Activated CD4-positive, alpha-beta T cell treated with anti-CD3 and anti-CD28 coated beads for 48 hours (primary cell): ENCODE results near the gene FRMD1.

Experiments used
- DNase-seq: peaks from one replicate; pipeline ENCODE4 v3.0.0-alpha.2; 2020

Gene FRMD1

DNA sequence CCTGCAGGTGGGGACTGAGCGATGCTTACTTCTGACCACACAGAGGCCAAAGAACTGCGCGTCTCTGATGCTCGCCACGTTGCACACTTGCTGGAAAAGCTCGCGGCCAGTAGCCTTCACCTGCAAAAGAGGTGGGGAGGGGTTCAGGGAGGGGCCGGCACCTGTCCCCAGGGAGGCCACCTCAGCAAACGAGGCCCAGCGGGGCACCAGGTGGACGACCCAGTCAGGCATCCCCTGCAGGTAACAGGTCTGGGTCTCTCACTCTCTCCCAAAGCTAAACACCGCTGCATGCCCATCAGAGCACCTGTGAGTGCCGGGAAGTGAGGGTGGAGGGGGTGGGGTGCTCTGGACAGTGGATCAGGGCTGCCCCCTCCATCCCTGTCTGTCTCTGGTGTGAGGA is 3.8 kb downstream of the FRMD1 start:
- DNase-seq: no peak

DNA sequence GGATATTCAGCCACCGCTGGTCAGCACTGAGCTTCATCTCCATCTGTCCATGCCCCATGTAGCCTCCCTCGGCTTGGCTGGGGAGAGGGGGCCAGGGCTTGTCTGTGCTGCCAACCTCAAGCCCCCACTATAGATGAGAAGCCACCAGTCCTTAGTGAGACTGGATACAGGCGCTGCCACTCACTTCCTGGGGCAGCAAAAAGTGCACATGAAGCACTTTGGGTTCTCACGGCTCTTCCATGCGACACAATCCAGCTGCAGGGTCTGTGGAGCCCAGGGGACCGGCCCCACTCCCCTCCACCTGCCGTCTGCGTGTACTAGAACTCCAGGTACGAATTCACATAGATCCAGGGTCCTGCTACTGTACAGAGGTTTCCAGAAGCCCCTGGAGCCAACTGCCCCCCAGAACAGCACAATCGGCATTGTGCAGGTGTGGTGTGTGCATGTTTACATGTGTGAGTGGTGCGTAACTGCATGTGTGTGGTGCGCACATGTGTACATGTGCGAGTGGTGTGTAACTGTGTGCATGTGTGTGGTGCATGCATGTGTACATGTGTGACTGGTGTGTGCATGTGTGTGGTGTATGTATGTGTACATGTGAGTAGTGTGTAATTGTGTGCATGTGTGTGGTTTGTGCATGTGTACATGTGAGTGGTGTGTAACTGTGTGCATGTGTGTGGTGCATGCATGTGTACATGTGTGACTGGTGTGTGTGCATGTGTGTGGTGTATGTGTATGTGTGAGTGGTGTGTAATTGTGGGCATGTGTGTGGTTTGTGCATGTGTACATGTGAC is 4.9 kb downstream of the FRMD1 start:
- no peak for DNase-seq

DNA sequence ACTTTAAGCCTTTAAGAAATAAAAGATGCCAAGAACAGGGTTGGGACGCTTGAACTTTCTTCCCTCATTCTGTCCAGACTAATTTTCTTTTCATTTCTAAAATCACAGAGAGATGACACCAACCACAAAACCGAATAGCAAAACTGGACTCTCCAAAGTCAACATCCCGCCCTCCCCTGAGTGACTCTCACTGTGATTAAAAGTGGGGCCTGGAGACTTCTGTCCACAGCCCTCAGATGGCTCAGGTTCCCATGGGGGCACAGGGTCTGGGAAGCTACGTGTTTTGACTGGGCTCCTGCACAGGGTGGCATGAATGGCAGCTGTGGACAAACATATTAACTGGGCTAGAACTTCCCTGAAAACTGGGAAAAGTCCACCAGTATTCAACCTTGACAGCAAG is 6.3 kb downstream of the FRMD1 start:
- DNase-seq: no peak

- no peak for DNase-seq
Observed at GRCh38 chr6:168072261-168072660, 6.8 kb downstream of the FRMD1 start.

DNA sequence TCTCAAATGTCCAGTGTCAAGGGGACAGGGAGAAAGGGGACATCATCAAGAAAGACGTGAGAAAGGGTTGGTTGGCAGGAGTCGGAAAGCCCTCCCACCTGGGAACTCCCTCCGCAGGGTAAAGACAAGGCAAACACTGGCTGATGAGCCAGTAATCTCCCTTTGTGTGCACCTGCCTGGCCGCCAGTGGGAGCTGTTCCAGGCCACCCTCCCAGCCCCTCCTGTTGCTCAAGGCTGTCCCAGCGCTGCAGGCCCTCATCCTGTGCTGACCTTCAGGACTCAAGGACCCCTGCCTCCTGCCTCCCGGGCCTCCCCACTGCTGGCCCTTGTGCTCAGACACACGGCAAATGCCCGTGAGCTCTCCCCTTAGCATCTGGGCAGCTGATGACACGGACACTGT is 7.4 kb downstream of the FRMD1 start:
- DNase-seq: no peak

GRCh38 chr6:168070804-168071203 is 8.2 kb downstream of the FRMD1 start:
- no peak for DNase-seq

GRCh38 chr6:168067081-168067759 is 11.8 kb downstream of the FRMD1 start:
- no peak for DNase-seq

- no peak for DNase-seq
Observed at GRCh38 chr6:168064226-168064807, 14.7 kb downstream of the FRMD1 start.

GRCh38 chr6:168063431-168063830 is 15.6 kb downstream of the FRMD1 start:
- no peak for DNase-seq

- DNase-seq: no peak
Observed at GRCh38 chr6:168062346-168063289, 16.4 kb downstream of the FRMD1 start.

- DNase-seq: no peak
Observed at GRCh38 chr6:168061269-168062210, 17.5 kb downstream of the FRMD1 start.

DNA sequence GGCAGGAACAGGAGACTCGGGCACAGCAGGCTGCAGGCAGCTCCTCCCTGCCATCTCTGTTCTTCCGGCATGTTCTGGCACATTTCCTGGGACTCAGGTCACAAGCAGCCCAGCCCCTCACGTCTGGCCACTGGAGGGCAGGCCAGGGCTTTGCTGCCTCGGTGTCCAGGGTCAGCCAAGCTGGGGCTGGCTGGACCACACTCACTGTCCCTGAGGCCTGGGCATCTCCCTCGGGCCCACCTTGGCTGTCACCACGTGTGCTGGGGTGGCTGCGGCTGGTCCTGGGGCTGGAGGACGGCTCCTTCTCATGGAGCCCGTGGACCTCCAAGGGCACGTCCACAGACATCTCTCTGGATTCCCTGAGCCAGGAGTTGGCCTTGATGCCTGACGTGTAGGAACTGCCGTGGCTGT is 18.5 kb downstream of the FRMD1 start:
- DNase-seq: no peak

DNA sequence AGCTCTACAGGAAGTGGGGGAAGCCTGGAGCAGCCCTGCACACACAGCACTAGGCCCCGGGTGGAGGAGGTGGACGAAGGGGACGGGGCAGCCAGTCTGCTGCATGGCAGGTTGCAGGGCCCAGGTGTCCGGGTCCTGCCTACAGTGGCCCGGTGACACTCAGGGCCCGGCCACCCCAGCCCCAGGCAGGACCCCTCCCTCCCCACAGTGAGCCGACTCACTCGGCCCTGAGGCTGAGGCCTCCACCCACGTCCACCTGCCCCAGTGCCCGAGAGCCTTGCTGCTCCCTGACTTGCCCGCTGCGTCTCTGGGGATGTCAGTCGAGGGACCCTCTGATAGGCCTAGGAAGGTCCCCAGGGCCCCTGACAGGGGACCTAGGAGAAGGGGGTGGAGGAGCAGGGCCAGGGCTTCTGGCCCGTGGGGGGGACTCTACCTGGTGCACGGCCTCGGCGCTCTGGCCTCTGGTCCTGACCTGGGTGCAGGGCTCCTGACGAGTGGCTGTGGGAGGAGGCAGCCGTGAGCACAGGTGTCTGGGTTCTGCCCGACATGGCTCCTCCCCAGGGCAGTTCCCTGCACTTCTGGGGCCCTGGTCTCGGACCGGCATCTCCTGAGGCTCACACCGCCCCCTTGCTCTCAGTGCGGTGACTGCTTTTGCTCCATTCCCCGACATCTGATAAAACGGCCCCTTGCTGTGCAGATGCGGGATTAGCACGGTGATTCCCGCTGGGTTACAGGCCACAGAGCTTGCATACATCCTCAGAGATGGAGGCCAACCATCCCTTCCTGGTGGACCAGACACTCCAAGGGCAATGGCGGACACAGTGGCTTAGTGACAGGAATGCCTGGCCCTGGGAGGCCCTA is 20.1 kb downstream of the FRMD1 start:
- DNase-seq: no peak

DNA sequence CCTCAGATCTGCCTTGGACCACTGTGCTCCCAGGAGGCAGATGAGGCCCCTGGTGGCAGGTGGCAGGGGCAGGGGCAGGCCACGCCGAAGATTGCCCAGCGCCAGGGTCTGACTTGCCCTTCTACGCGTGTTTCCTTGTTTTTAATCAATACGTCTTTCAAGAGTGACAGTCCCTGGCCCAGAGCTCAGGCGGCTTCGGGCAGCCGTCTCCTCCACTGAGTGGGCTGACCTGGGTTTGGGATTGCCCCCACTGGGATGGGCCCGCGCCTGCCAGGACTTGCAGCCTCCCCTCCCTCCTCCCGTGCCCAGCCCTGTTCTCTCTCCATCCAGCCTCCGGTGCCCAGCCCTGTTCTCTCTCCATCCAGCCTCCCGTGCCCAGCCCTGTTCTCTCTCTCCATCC is 21.2 kb downstream of the FRMD1 start:
- DNase-seq: no peak

GRCh38 chr6:168056892-168057527 is 22.0 kb downstream of the FRMD1 start:
- no peak for DNase-seq

GRCh38 chr6:168055696-168056489 is 23.1 kb downstream of the FRMD1 start:
- DNase-seq: no peak

DNA sequence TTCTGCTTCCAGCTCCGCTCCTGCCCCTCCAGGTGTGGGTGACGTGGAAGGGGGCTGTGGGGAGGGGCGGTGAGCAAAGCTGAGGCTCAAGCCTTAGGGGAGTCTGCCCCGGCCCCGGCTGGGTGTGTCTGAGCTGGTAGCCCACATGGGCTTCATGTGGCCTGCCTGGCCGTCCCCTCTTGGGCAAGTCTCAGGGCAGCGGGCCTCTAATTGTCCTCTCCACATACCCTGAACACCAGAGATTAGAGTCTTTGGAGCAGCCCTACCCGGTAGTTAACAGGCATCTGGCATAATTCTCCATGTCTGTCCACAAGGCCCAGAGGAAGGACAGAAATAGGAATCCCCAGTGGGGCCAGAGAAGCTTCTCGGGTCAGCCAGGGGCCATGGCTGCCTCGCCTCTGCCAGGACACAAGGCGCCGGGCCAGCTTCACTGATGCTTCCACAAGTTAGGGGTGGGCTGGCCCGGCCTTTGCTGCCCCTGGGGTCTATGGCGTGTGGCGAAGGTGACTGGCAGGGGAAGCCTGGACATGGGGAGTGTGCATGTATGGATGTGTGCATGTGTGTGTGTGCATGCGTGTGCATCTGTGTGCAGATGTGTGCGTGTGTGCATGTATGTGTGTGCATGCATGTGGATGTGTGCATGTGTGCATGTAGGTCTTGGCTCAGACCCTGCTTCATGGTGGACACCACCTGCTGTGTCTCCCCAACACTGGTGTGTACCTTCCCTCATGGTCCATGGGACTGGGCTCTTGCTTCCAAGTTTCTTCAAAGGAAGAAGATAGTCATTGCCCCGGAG is 24.0 kb downstream of the FRMD1 start:
- no peak for DNase-seq

DNA sequence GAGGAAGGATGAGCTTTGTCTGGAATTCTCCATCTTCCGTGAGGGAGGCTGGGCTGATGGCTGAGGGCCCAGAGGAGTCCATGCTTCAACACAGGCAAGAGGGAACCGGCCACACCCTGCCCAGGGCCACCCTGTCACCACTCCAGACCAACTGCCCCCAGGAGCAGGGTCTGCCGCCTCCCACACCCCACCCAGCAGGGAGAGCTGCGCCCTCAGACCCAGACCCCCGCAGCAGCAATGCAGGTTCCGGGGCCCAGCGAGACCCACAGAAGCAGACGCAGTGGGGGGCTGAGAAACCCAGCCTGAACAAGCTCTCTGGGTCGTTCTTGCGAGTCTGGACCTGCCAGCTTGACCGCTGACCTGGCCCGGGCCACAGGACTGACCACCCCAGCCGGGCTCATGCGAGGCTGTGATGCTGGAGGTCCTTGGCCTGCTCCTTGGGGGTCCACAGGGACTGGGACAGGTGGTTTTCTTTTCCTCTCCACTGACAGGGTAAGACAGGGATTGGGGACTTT is 25.0 kb downstream of the FRMD1 start:
- DNase-seq: no peak
